ENCODE measurements around the gene ANKDD1A. TPM values are rescaled to one million over a fixed set of nuclear protein-coding genes. Genes with fewer than 3 reads are reported as not detected.

The ANKDD1A gene
- total RNA-seq, result 10 to 100 TPM; 17.1 to 25.1 TPM
- long read RNA-seq, donor 1, partial matches to known transcripts, result 2 of 15 reads
- long read RNA-seq, donor 1, other reads (novel, unspliced or antisense), result 13 of 15 reads
- long read RNA-seq, donor 2, partial matches to known transcripts, result 2 of 20 reads
- long read RNA-seq, donor 2, other reads (novel, unspliced or antisense), result 16 of 20 reads

- intact Hi-C loops (cut with DNase I), result no loop called here
- DNase-seq (ENCODE audit: low spot score), result peak; percentile 90
Observed at GRCh38 chr15:64911311-64912186, at the start of gene ANKDD1A. TSS of gene ANKDD1A (plus strand) at chr15:64911902. CDS start at chr15:64911931, 29 bp downstream.

GRCh38 chr15:64861960-64862359 is 49.7 kb upstream of the ANKDD1A start:
- DNase-seq (ENCODE audit: low spot score), result no peak
- intact Hi-C loops (cut with DNase I), result no loop called here

DNA sequence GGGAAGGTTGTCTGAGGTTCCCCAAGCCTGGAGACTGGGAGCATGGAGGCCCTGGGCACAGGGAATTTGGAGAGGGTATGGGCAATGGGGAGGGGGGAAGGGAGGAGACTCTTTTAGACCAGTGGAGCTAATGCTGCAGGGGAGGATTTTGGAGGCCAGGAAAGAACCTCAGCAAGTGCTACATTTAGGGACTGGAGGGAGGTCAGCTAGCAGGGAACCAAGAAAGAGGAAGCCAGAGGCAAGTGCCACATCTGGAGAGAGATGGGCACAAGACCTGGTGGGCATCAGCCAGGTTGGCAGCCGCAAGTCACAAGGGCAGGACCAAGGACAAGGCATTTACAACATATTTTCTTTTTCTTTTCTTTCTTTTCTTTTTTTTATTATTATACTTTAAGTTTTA is 49.3 kb upstream of the ANKDD1A start:
- intact Hi-C loops (cut with DNase I), result no loop called here
- no peak for DNase-seq (ENCODE audit: low spot score)

- no peak for DNase-seq (ENCODE audit: low spot score)
Observed at GRCh38 chr15:64864068-64864467, 47.6 kb upstream of the ANKDD1A start.

GRCh38 chr15:64865126-64865997 is 46.3 kb upstream of the ANKDD1A start:
- no peak for DNase-seq (ENCODE audit: low spot score)
- intact Hi-C loops (cut with DNase I), result no loop called here

More at GRCh38 chr15:64864068-64864467, 47.6 kb upstream of the ANKDD1A start:
- intact Hi-C loops (cut with DNase I), result no loop called here

GRCh38 chr15:64865998-64866520 is 45.6 kb upstream of the ANKDD1A start:
- intact Hi-C loops (cut with DNase I), result no loop called here
- DNase-seq (ENCODE audit: low spot score), result no peak

GRCh38 chr15:64869501-64869900 is 42.2 kb upstream of the ANKDD1A start:
- DNase-seq (ENCODE audit: low spot score), result no peak
- intact Hi-C loops (cut with DNase I), result no loop called here

DNA sequence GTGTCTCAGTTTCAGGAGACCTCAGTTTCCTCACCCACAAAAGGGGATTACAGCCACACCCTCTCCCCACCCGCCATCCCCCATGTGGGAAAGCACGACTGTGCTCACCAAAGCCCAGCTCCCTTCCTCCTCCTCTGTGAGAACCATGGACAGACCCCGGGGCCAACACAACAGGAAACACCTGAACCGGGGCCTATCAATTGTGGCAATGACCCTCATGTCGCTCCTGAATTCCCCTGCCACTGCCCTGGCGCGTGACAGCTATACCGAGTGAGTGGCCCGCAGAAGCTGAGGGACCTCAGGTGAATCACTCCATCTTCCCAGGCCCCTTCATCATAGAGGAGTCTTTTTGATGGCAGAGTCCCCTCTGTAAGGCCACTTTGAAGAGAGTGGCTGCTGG is 41.3 kb upstream of the ANKDD1A start:
- intact Hi-C loops (cut with DNase I), result no loop called here
- no peak for DNase-seq (ENCODE audit: low spot score)

GRCh38 chr15:64875641-64876223 is 36.0 kb upstream of the ANKDD1A start:
- intact Hi-C loops (cut with DNase I), result no loop called here
- DNase-seq (ENCODE audit: low spot score), result no peak

- peak; percentile 93 for DNase-seq (ENCODE audit: low spot score)
- intact Hi-C loops (cut with DNase I), result no loop called here
Observed at GRCh38 chr15:64877435-64877834, 34.3 kb upstream of the ANKDD1A start.

- intact Hi-C loops (cut with DNase I), result no loop called here
- DNase-seq (ENCODE audit: low spot score), result no peak
Observed at GRCh38 chr15:64878705-64879104, 33.0 kb upstream of the ANKDD1A start.

GRCh38 chr15:64883100-64883581 is 28.6 kb upstream of the ANKDD1A start:
- DNase-seq (ENCODE audit: low spot score), result no peak
- intact Hi-C loops (cut with DNase I), result no loop called here

DNA sequence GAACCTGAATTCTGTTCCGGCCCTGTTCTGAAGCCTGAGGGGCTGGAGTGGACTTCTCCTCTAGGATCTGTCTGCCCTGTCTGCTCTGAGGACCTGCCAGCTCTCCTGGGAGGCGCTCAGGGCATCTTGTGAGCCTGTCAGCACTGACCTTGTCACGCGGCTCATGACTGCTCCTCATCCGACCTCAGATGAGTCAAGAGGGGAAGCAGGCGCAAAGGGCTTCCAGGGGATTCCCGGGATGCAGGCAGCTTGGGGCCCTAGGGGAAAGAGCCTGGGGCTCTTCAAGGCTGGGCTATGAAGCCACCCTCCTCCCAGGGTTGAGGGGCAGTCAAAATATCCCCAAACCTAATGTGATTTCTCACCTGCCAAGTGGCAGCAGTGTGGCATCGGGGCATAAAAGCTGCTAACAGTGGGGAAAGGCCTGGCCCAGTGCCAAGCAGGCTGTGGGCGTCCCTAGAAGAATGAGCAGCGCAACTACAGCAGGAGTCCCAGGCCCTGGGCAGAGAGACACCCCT is 27.6 kb upstream of the ANKDD1A start:
- intact Hi-C loops (cut with DNase I), result no loop called here
- DNase-seq (ENCODE audit: low spot score), result peak; percentile 94

DNA sequence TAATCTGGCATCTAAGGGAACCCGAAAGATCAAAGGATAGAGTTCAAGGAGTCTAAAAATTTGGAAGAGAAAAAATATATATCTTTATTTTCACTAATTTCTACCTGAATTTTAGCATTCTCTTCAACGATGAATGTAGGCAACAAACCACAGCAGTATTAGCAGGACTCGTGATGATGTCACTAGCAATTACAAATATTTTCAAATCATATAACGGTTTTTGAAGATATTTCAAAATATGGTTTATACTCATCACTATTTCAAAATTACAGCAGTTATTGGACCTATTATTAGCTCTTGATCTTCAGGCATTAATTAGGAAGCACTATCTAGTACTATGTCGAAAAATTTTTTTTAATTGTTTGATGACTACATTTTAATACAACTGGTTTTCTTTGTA is 27.0 kb upstream of the ANKDD1A start:
- intact Hi-C loops (cut with DNase I), result no loop called here
- no peak for DNase-seq (ENCODE audit: low spot score)

DNA sequence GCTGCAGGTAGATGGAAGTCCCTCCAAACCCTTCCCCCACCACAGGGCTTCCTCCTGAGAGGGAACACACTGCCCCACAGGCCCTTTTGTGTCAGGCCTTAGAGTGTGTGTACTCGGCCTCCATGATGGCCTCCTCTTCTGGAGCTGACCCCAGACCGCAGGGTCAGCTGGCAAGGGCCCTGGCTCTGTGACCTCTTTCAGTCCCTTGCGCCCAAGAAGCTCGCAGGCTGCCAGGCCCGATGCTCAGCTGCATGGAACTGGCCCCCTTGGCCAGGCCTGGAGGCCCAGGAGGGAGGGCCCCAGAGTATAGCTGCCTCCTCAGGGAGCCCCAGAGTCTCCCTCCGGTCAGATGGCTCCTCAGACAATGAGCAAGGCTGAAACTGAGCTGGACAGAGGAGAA is 23.4 kb upstream of the ANKDD1A start:
- DNase-seq (ENCODE audit: low spot score), result no peak
- intact Hi-C loops (cut with DNase I), result no loop called here

DNA sequence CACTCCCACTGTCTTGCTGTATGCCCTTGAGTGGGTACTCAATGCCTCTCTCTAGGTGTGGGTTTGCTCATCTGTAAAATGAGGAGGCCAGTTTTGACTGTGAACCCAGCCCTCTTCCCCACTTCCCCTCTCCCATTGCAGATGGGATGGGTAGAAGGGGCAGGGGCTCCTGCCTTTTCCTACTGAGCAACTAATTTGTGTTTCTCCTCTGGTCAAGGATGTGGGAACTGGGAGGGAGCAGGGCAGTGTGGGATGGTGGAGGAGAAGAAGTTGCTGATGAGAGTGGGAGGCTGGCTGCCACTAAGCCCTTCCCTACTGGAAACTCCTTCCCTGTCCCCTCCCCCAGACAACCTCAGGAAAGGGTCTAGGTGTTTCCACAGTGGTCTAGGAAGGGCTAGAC is 20.1 kb upstream of the ANKDD1A start:
- DNase-seq (ENCODE audit: low spot score), result no peak
- intact Hi-C loops (cut with DNase I), result loop anchor here in 1 of 2 donors (10.0 kb wide), 1 partner anchor 47 kb away; the partner anchor contains the start of gene PLEKHO2

DNA sequence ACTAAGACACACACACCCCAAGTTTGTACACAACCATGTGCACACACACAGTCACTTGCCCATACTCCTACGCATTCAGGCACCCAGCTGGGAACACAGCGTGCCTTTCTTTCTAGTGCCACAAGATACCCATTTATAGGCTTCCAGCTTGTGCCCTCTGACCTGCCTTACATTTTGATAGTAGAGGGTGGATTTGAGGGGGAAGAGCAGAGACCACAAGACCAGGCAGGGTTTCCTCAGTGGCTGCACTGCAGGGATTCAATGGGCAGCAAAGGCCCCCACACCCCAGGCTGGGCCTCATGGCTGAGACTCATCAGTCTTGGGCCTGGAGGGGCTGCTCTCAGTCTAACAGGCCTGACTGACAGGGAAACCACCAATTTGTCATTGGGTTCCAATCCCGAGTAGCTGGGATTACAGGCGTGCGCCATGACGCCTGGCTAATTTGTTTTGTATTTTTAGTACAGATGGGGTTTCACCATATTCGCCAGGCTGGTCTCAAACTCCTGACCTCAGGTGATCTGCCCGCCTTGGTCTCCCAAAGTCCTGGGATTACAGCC is 18.8 kb upstream of the ANKDD1A start:
- intact Hi-C loops (cut with DNase I), result loop anchor here in 1 of 2 donors (10.0 kb wide), 1 partner anchor 48 kb away; the partner anchor contains the start of gene PLEKHO2
- DNase-seq (ENCODE audit: low spot score), result no peak
